Liver (tissue), 9 donors: Measurements from ENCODE around the gene STK4. TPM values are rescaled to one million over a fixed set of nuclear protein-coding genes. Genes with fewer than 3 reads are reported as not detected.

Source experiments
- DNase-seq: peaks from one replicate; pipeline ENCODE4 v3.0.0-alpha.2; 2017; ENCODE audit warnings: low spot score
- H3K27ac ChIP-seq, 2 donors: one replicate each; pipeline ENCODE4 v1.7.0; 2013; ENCODE audit warnings: inconsistent platforms in 2 of 2, low read length in 2 of 2, control low read depth in 1 of 2, low read depth in 1 of 2, mild to moderate bottlenecking in 1 of 2
- H3K27me3 ChIP-seq, 4 donors: one replicate each; pipeline versions ENCODE4 v1.6.1 to v1.7.0; 2013; ENCODE audit warnings: low read length in 3 of 4, inconsistent platforms in 1 of 4, mild to moderate bottlenecking in 1 of 4, moderate library complexity in 1 of 4; ENCODE audit not compliant: control insufficient read depth in 4 of 4, insufficient read depth in 4 of 4
- H3K36me3 ChIP-seq, 4 donors: one replicate each; pipeline versions ENCODE4 v1.6.1 to v1.7.0; 2013; ENCODE audit warnings: low read length in 3 of 4, mild to moderate bottlenecking in 3 of 4, low read depth in 1 of 4, moderate library complexity in 1 of 4; ENCODE audit not compliant: control insufficient read depth in 4 of 4, insufficient read depth in 3 of 4
- H3K4me1 ChIP-seq, 4 donors: one replicate each; pipeline versions ENCODE4 v1.6.1 to v1.7.0; 2013; ENCODE audit warnings: low read length in 3 of 4, mild to moderate bottlenecking in 3 of 4, moderate library complexity in 1 of 4; ENCODE audit not compliant: control insufficient read depth in 4 of 4, insufficient read depth in 4 of 4
- H3K4me3 ChIP-seq, 3 donors: one replicate each; pipeline versions ENCODE4 v1.6.1 to v1.7.0; 2013; ENCODE audit warnings: low read length in 3 of 3, control low read depth in 1 of 3, low read depth in 1 of 3, mild to moderate bottlenecking in 1 of 3
- H3K9ac ChIP-seq, 2 donors: one replicate each; pipeline ENCODE4 v1.7.0; 2013; ENCODE audit warnings: low read length in 2 of 2, mild to moderate bottlenecking in 2 of 2, moderate library complexity in 2 of 2, control low read depth in 1 of 2, low read depth in 1 of 2
- H3K9me3 ChIP-seq, 4 donors: one replicate each; pipeline versions ENCODE4 v1.6.1 to v1.7.0; 2013; ENCODE audit warnings: low read length in 3 of 4; ENCODE audit not compliant: control insufficient read depth in 4 of 4
- CTCF ChIP-seq: fragments of 150-350 bp; IDR thresholded peaks from 2 replicates; pipeline ENCODE4 v1.5.1; 2017; ENCODE audit warnings: improper control_type of control experiment, low read depth, low read length; ENCODE audit not compliant: missing input control
- EGR1 ChIP-seq, 2 donors: IDR thresholded peaks; 2 replicates each; pipeline ENCODE4 v1.6.1; 2016 to 2018; ENCODE audit warnings: antibody characterized with exemption in 2 of 2, low read depth in 2 of 2
- FOXA1 ChIP-seq: IDR thresholded peaks from 2 replicates; pipeline ENCODE4 v1.6.1; 2016; ENCODE audit warnings: antibody characterized with exemption
- FOXA2 ChIP-seq: IDR thresholded peaks from 2 replicates; pipeline ENCODE4 v1.6.1; 2016; ENCODE audit warnings: antibody characterized with exemption
- GABPA ChIP-seq, 2 donors: IDR thresholded peaks in 1 of 2; conservative IDR thresholded peaks in 1 of 2; 2 replicates each; pipeline ENCODE4 v1.6.1; 2016; ENCODE audit warnings: antibody characterized with exemption in 2 of 2, mild to moderate bottlenecking in 1 of 2, moderate library complexity in 1 of 2
- HNF4A ChIP-seq, 2 donors: conservative IDR thresholded peaks; 2 replicates each; pipeline ENCODE4 v1.6.1; 2016; ENCODE audit warnings: antibody characterized with exemption in 2 of 2, mild to moderate bottlenecking in 2 of 2
- HNF4G ChIP-seq: IDR thresholded peaks from 2 replicates; pipeline ENCODE4 v1.6.1; 2016; ENCODE audit warnings: antibody characterized with exemption
- JUND ChIP-seq, 2 donors: IDR thresholded peaks; 2 replicates each; pipeline ENCODE4 v1.6.1; 2016; ENCODE audit warnings: antibody characterized with exemption in 2 of 2
- MAX ChIP-seq: IDR thresholded peaks from 2 replicates; pipeline ENCODE4 v1.6.1; 2016; ENCODE audit warnings: antibody characterized with exemption
- NR2F2 ChIP-seq: IDR thresholded peaks from 2 replicates; pipeline ENCODE4 v1.6.1; 2016; ENCODE audit warnings: antibody characterized with exemption
- RAD21 ChIP-seq, 2 donors: IDR thresholded peaks; 2 replicates each; pipeline ENCODE4 v1.6.1; 2016; ENCODE audit warnings: antibody characterized with exemption in 2 of 2, mild to moderate bottlenecking in 2 of 2
- RXRA ChIP-seq, 2 donors: IDR thresholded peaks; 2 replicates each; pipeline ENCODE4 v1.6.1; 2017 to 2018; ENCODE audit warnings: antibody characterized with exemption in 2 of 2, mild to moderate bottlenecking in 1 of 2
- SP1 ChIP-seq: IDR thresholded peaks from 2 replicates; pipeline ENCODE4 v1.6.1; 2018; ENCODE audit warnings: antibody characterized with exemption, mild to moderate bottlenecking
- TAF1 ChIP-seq: conservative IDR thresholded peaks from 2 replicates; pipeline ENCODE4 v1.6.1; 2016; ENCODE audit warnings: antibody characterized with exemption, mild to moderate bottlenecking
- YY1 ChIP-seq: IDR thresholded peaks from 2 replicates; pipeline ENCODE4 v1.6.1; 2016; ENCODE audit warnings: antibody characterized with exemption, mild to moderate bottlenecking
- ZBTB33 ChIP-seq: IDR thresholded peaks from 2 replicates; pipeline ENCODE4 v1.6.1; 2016; ENCODE audit warnings: antibody characterized with exemption
- WGBS: extraction: QIAGEN DNeasy Blood & Tissue Kit; methylation state at CpG from one replicate; pipeline ENCODE4 v1.1.7; 2013; 5-methylcytosine and 5-hydroxymethylcytosine counted together
- polyA plus RNA-seq, 2 donors: library from polyadenylated mRNA; stranded (reverse) in 1 of 2; unstranded in 1 of 2; fragments of 200-250 nt in 1 of 2; fragments of >200 nt in 1 of 2; fragmentation: Nextera tagmentation in 1 of 2; extraction: Ambion mirVana in 1 of 2; gene quantifications; one replicate each; pipeline versions ENCODE4 v1.2.1 to v1.2.3, GENCODE V29; 2013 to 2015
- total RNA-seq, 2 donors: library from RNA; depleted of rRNA; stranded (reverse); fragments of >200 nt; gene quantifications; one replicate each; pipeline ENCODE4 v1.2.3, GENCODE V29; 2014
- TF ChIP-seq, protein P1 (sequence below): IDR thresholded peaks from 2 replicates; pipeline ENCODE4 v1.6.1; 2016; ENCODE audit warnings: antibody characterized with exemption
- TF ChIP-seq, protein P2 (sequence below): IDR thresholded peaks from 2 replicates; pipeline ENCODE4 v1.6.1; 2016; ENCODE audit warnings: antibody characterized with exemption, mild to moderate bottlenecking
- donor health status: healthy.
- donor health status: healthy.
- donor health status: healthy.
- donor health status: healthy.
- donor health status: healthy.

STK4 gene
- total and polyA plus RNA-seq, 4 donors, result 3.7 to 20.8 (median 13.9) TPM

- peaks cover 0 to 12% (median under 1%) of the 10 kb centered on the region in 4 donors for H3K27me3 ChIP-seq
- WGBS, result 64% methylated on average over 2 of the region's 2 CpGs
- no peaks in the 10 kb centered on the region for H3K4me1 ChIP-seq
- DNase-seq, result no peak
- H3K4me3 ChIP-seq, result no peak overlapping the region
- no peaks in the 10 kb centered on the region for H3K36me3 ChIP-seq
- H3K9me3 ChIP-seq, result no peaks in the 10 kb centered on the region
- H3K9ac ChIP-seq, result no peak overlapping the region
- TF ChIP-seq FOXA1 (no peak), JUND (IDR thresholded peaks at IDR 0.05) (no peak), YY1 (no peak), SP1 (no peak)
- no peak overlapping the region for H3K27ac ChIP-seq
Measured at GRCh38 chr20:45119556-45120266, 153.4 kb downstream of the STK4 start.

DNA sequence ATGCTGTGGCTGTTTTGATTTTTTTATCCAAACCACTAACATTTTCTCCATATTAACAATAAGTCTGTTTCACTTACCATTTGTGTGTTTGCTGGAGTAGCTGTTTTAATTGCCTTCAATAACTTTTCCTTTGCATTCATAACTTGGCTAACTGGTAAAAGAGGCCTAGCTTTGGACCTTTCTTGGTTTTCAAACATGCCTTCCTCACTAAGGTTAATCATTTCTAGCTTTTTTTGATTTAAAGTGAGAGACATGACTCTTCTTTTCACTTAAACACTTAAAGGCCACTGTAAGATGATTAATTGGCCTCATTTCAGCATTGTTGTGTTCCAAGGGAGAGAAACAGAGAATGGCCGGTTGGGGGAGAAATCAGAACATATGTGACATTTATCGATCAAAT, 155.1 kb downstream of the STK4 start:
- no peak overlapping the region for H3K27ac ChIP-seq
- H3K36me3 ChIP-seq, result no peaks in the 10 kb centered on the region
- TF ChIP-seq TAF1, result no peak
- no peak for TF ChIP-seq HNF4G
- no peak for TF ChIP-seq YY1
- TF ChIP-seq MAX, result no peak
- TF ChIP-seq FOXA2, result no peak
- TF ChIP-seq HNF4A (conservative IDR thresholded peaks at IDR 0.05), result no peak
- no peak for TF ChIP-seq ZBTB33
- TF ChIP-seq, protein P1, sequence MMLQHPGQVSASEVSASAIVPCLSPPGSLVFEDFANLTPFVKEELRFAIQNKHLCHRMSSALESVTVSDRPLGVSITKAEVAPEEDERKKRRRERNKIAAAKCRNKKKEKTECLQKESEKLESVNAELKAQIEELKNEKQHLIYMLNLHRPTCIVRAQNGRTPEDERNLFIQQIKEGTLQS, result no peak
- no peak for TF ChIP-seq RAD21 (IDR thresholded peaks at IDR 0.05)
- TF ChIP-seq NR2F2, result no peak
- TF ChIP-seq GABPA (IDR thresholded peaks at IDR 0.05 in 1 of 2, conservative IDR thresholded peaks at IDR 0.05 in 1 of 2), result no peak
- TF ChIP-seq FOXA1, result no peak
- TF ChIP-seq, protein P2, sequence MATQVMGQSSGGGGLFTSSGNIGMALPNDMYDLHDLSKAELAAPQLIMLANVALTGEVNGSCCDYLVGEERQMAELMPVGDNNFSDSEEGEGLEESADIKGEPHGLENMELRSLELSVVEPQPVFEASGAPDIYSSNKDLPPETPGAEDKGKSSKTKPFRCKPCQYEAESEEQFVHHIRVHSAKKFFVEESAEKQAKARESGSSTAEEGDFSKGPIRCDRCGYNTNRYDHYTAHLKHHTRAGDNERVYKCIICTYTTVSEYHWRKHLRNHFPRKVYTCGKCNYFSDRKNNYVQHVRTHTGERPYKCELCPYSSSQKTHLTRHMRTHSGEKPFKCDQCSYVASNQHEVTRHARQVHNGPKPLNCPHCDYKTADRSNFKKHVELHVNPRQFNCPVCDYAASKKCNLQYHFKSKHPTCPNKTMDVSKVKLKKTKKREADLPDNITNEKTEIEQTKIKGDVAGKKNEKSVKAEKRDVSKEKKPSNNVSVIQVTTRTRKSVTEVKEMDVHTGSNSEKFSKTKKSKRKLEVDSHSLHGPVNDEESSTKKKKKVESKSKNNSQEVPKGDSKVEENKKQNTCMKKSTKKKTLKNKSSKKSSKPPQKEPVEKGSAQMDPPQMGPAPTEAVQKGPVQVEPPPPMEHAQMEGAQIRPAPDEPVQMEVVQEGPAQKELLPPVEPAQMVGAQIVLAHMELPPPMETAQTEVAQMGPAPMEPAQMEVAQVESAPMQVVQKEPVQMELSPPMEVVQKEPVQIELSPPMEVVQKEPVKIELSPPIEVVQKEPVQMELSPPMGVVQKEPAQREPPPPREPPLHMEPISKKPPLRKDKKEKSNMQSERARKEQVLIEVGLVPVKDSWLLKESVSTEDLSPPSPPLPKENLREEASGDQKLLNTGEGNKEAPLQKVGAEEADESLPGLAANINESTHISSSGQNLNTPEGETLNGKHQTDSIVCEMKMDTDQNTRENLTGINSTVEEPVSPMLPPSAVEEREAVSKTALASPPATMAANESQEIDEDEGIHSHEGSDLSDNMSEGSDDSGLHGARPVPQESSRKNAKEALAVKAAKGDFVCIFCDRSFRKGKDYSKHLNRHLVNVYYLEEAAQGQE, result no peak
- no peak for TF ChIP-seq RXRA (IDR thresholded peaks at IDR 0.05)
- no peak for TF ChIP-seq SP1
- no peak for TF ChIP-seq CTCF
- TF ChIP-seq EGR1 (IDR thresholded peaks at IDR 0.05; ENCODE audit: low read depth in 2 of 2), result no peak
- TF ChIP-seq JUND (IDR thresholded peaks at IDR 0.05), result no peak
- no peaks in the 10 kb centered on the region for H3K4me1 ChIP-seq
- no peak for DNase-seq
- peaks cover 0 to 12% (median 1%) of the 10 kb centered on the region in 4 donors for H3K27me3 ChIP-seq
- WGBS, result 95% methylated on average over 2 of the region's 2 CpGs
- H3K9ac ChIP-seq, result no peak overlapping the region
- H3K9me3 ChIP-seq, result no peaks in the 10 kb centered on the region
- H3K4me3 ChIP-seq, result no peak overlapping the region
